Dendritic cell treated with granulocyte-macrophage colony-stimulating factor and Interleukin-4, amounts not matched to agents 40 ng/mL and 50 ng/mL, for 4 days (primary cell): Measurements from ENCODE around the gene PLRG1.

Experiments used
- H3K27ac Mint-ChIP-seq: one replicate; pipeline ENCODE4 v1.8.0; 2022; ENCODE audit warnings: mild to moderate bottlenecking, mixed read lengths
- H3K27me3 Mint-ChIP-seq: one replicate; pipeline ENCODE4 v1.8.0; 2022; ENCODE audit warnings: mild to moderate bottlenecking, mixed read lengths
- H3K36me3 Mint-ChIP-seq: one replicate; pipeline ENCODE4 v1.8.0; 2022; ENCODE audit warnings: low read depth, mixed read lengths
- H3K4me1 Mint-ChIP-seq: one replicate; pipeline ENCODE4 v1.8.0; 2022; ENCODE audit warnings: low read depth, mixed read lengths
- H3K4me3 Mint-ChIP-seq: one replicate; pipeline ENCODE4 v1.8.0; 2022; ENCODE audit warnings: mild to moderate bottlenecking, moderate library complexity, mixed read lengths
- H3K9me3 Mint-ChIP-seq: one replicate; pipeline ENCODE4 v1.8.0; 2022; ENCODE audit warnings: mixed read lengths
- intact Hi-C: fragments of 100-400 bp; cut with micrococcal nuclease; formaldehyde crosslinking; loops from one replicate; pipeline ENCODE4 v1.15.0; 2022

The PLRG1 gene

DNA sequence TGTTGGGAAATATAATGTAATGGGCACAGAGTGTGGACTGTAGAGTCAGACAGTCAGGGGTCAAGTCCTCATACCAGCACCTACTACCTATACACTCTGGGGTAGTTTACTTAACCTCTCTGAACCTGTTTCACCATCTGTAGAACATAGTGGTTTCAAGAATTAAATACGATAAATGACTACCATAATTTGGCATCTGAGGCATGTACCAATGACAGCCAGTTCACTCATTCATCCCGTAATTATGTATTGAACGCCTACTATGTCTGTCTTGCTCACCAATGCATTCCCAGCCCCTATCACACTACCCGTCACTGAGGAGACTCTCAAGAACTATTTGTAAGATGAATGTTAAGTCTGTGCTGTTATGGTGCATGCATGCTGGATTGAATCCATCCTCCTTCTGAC lies 10.6 kb upstream of the PLRG1 start:
- peaks cover 9% of the 10 kb centered on the region for H3K9me3 Mint-ChIP-seq
- no peak overlapping the region for H3K27ac Mint-ChIP-seq
- no peak overlapping the region for H3K4me3 Mint-ChIP-seq
- no peaks in the 10 kb centered on the region for H3K27me3 Mint-ChIP-seq
- no peaks in the 10 kb centered on the region for H3K36me3 Mint-ChIP-seq
- H3K4me1 Mint-ChIP-seq = no peaks in the 10 kb centered on the region
- intact Hi-C loops = no loop called here

- Mint-ChIP-seq H3K27me3 (no peaks in the 10 kb centered on the region), H3K27ac (no peak overlapping the region), H3K9me3 (peaks cover 9% of the 10 kb centered on the region), H3K4me3 (no peak overlapping the region), H3K36me3 (no peaks in the 10 kb centered on the region), H3K4me1 (no peaks in the 10 kb centered on the region)
- intact Hi-C loops = no loop called here
Observed at GRCh38 chr4:154560419-154560801, 10.2 kb upstream of the PLRG1 start.

DNA sequence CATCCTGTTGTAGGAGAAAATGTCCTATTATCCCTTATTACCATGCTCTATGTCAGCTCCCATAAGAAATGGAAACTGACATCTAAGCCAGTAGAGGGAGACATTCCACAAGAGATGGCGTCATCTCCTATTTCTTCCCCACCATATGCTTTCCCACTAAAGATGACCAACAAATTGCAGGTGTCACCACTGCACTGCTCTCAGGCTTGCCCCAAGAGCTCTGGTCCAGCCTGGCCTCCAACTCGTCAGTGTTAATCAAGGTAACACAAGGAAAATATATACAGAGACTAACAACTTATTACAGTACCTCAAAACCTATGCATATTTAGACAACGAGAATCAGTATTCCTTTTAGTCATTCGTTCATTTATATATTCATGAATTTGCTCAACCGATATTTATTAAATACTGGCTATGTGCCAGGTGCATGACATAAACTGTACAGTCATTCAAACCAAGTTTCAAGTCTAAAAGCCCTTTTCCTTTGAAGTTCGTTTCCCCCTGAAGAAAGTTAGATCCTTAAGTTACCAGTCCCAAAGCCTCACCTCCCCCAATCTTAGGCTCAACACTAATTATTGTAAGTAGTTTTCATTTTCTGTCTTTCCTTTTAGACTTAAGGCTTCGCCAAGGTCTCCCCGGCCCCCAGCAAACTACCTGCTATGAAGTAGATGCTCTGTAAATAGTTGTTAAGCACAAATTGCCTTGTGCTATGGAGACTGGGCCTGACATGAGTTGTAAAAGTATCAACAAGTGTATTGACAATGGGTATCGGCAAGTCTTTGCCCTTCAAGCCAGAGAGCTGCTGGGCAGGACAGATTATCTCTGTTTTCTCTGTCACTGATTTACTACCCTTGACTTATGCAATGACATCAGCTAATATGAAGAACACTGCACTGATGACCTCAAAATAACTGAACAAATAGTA lies 9.6 kb upstream of the PLRG1 start:
- Mint-ChIP-seq H3K36me3 (no peaks in the 10 kb centered on the region), H3K4me1 (no peaks in the 10 kb centered on the region), H3K27me3 (no peaks in the 10 kb centered on the region), H3K9me3 (peaks cover 9% of the 10 kb centered on the region), H3K27ac (no peak overlapping the region), H3K4me3 (no peak overlapping the region)
- intact Hi-C loops = loop anchor here (10.0 kb wide), 2 partner anchors 215 to 1225 kb away; no protein-coding TSS in a partner anchor

DNA sequence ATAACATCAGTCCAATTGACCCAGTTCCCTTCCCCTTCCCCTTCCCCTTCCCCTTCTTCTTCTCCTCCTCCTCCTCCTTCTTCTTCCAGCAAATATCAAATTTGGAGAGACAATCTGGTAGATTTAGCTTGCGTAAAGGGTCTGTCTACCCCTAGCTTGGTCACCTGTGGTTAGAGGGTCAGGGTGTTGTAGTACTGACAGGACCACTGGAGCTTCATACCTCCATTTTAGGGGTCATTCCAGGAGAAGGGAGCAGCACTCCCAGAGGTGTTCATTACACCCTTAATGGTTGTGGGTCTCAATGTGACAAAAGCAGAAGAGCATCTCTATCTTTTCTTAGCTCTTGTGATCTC lies 8.9 kb upstream of the PLRG1 start:
- Mint-ChIP-seq H3K27ac (no peak overlapping the region), H3K36me3 (no peaks in the 10 kb centered on the region), H3K4me3 (no peak overlapping the region), H3K4me1 (no peaks in the 10 kb centered on the region), H3K27me3 (no peaks in the 10 kb centered on the region), H3K9me3 (peaks cover 9% of the 10 kb centered on the region)
- intact Hi-C loops = loop anchor here (10.0 kb wide), 2 partner anchors 216 to 1226 kb away; no protein-coding TSS in a partner anchor

DNA sequence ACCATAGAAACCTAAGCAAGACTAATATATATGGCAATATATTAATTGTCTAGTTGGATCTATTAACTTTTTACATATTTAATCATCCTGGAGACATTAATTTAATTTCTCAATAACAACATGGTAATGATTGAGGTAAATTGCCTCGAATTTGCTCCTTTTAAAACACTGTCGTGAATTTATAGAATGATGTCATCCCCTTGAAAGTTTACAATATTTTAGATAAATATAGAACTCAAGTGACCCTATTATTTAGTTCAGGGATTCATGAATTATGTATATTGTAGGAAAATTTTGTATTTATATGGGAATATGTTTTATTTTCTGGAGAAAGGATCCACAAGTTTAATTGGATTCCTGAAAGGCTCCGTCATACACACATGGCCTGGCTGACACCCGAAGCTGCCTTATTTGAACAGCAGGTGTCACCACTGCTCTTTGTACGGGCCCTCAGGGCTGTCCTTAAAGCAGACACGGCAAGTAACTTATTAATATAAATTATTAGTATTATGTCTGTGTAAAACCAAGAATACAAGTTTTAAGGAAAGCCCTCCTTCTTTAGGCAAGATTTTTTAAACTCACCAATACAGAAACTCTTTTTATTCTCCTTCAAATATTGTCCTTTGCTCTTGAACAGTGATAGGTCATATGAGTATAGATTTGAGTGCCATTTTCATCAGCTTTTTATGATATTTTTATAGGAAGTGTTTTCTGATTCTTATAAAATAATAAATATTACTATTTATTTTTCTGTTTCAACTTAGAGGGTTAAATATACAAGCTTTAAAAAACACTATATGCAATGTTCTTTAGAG lies 1.9 kb upstream of the PLRG1 start:
- Mint-ChIP-seq H3K27me3 (no peaks in the 10 kb centered on the region), H3K4me3 (no peak overlapping the region), H3K9me3 (peaks cover 2% of the 10 kb centered on the region), H3K4me1 (peaks cover 14% of the 10 kb centered on the region), H3K36me3 (peaks cover 21% of the 10 kb centered on the region), H3K27ac (no peak overlapping the region)
- intact Hi-C loops = loop anchor here (2.0 to 10.0 kb wide), 4 partner anchors 223 to 1233 kb away; no protein-coding TSS in a partner anchor

DNA sequence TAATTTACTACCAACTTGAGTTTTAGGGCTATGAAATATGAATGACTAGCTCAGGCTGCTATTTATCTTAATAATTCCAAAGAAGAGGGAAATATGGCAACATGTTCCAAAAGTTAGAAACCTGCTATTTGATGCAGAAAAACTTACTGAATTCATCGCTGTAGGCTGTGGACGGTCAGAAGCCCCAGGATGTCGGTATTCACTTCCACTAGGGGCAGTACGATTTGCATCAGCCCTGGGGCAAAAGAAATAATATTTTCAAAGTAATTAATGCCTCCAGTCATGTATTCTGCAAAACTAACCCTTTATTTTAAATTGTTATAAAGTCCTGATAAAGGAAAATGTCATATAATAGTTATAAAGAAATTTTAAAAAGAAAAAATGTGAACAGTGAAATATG lies 4.5 kb downstream of the PLRG1 start:
- intact Hi-C loops = no loop called here
- Mint-ChIP-seq H3K36me3 (peaks cover 65% of the 10 kb centered on the region), H3K4me3 (no peak overlapping the region), H3K27ac (no peak overlapping the region), H3K27me3 (no peaks in the 10 kb centered on the region), H3K4me1 (peaks cover 14% of the 10 kb centered on the region), H3K9me3 (no peaks in the 10 kb centered on the region)

DNA sequence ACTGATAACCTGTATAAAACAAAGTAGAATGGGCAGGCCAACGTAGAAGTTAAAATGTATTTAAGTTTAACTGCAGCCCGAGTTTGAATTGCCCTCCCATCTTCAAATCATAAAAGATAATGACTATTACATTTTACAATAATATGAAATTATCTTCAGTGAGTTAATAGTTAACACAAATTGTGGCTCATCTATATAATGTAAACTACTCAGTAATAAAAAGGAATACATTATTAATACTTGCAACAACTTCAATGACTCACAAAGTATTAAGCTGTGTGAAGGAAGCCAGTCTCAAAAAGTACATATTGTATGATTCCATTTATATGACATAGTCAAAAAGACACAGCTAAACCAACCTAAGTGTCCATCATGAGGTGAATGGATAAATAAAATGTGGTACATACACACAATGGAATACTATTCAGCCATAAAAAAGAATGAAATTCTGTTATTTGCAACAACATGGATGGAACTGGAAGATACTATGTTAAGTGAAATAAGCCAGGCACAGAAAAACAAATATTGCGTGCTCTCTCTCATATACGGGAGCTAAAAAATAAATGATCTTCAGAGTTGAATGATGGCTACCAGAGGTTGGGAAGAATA lies 7.8 kb downstream of the PLRG1 start:
- intact Hi-C loops = no loop called here
- Mint-ChIP-seq H3K27ac (no peak overlapping the region), H3K4me3 (no peak overlapping the region), H3K4me1 (peaks cover 5% of the 10 kb centered on the region), H3K36me3 (peaks cover 70% of the 10 kb centered on the region), H3K9me3 (no peaks in the 10 kb centered on the region), H3K27me3 (no peaks in the 10 kb centered on the region)

- no peak overlapping the region for H3K27ac Mint-ChIP-seq
- intact Hi-C loops = no loop called here
- no peak overlapping the region for H3K4me3 Mint-ChIP-seq
- H3K27me3 Mint-ChIP-seq = no peaks in the 10 kb centered on the region
- H3K4me1 Mint-ChIP-seq = peaks cover 5% of the 10 kb centered on the region
- H3K9me3 Mint-ChIP-seq = no peaks in the 10 kb centered on the region
- H3K36me3 Mint-ChIP-seq = peaks cover 19% of the 10 kb centered on the region
Observed at GRCh38 chr4:154534296-154534695, 15.9 kb downstream of the PLRG1 start.

DNA sequence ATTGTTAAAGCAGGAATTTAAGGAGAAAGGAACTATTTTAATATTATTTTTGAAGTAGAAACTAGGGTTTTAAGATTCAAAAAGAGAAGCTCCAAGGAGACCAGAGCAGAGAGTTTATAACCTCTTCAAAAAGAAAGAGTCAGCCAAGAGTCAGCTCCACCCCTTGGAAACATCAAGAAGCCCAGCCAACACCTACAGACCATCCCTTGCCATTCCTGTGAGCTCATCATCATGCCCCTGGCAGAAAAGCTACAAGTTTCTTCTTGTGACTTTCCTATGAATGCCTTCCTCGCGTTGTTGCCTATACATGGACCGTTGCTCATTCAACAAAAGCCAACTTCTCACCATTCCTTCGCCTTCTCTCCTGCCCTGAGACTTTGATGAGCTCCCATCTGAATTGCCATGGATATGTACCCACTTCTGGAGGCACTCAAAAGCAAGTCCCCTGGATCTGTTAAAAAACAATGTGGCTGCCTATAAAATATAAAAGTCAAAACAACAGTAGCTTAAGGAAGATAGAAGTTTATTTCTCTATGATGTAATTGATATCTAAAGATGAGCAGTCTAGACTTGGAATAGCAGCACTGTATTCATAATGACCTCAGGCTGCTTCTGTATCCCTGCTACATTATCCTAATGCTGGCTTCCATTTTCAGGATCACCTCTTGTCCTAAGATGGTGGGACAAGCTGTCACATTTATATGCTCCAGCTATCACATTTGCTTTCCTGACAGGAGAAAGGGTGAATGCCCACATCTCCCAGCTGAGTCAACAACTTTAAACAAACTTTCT lies 20.3 kb downstream of the PLRG1 start:
- intact Hi-C loops = no loop called here
- Mint-ChIP-seq H3K27me3 (peaks cover 2% of the 10 kb centered on the region), H3K36me3 (no peaks in the 10 kb centered on the region), H3K9me3 (no peaks in the 10 kb centered on the region), H3K4me3 (no peak overlapping the region), H3K4me1 (peaks cover 6% of the 10 kb centered on the region), H3K27ac (no peak overlapping the region)

DNA sequence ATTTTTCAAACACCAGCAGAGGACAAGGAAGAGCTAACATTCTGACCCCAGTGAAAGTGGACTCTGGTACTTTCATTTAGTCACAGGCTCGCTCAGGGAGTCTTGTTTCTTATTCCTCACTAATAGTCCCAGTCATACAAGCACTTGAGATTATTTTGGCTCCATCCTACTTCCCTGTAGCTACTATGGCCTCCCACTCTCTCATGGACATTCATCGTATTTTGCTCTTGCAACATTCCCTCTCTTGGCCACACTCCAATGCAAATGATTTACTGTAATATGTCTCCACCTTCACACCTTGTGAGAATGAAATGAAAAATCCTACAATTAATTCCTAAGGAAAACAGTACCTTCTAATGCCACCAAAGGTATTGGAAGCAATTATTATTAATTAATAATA lies 21.3 kb downstream of the PLRG1 start:
- peaks cover 6% of the 10 kb centered on the region for H3K4me1 Mint-ChIP-seq
- no peak overlapping the region for H3K27ac Mint-ChIP-seq
- H3K4me3 Mint-ChIP-seq = no peak overlapping the region
- no peaks in the 10 kb centered on the region for H3K9me3 Mint-ChIP-seq
- no peaks in the 10 kb centered on the region for H3K36me3 Mint-ChIP-seq
- intact Hi-C loops = no loop called here
- peaks cover 2% of the 10 kb centered on the region for H3K27me3 Mint-ChIP-seq

- Mint-ChIP-seq H3K4me1 (peaks cover 6% of the 10 kb centered on the region), H3K9me3 (no peaks in the 10 kb centered on the region), H3K36me3 (no peaks in the 10 kb centered on the region), H3K27me3 (peaks cover 2% of the 10 kb centered on the region), H3K27ac (no peak overlapping the region), H3K4me3 (no peak overlapping the region)
- intact Hi-C loops = no loop called here
Observed at GRCh38 chr4:154527308-154527707, 22.9 kb downstream of the PLRG1 start.

DNA sequence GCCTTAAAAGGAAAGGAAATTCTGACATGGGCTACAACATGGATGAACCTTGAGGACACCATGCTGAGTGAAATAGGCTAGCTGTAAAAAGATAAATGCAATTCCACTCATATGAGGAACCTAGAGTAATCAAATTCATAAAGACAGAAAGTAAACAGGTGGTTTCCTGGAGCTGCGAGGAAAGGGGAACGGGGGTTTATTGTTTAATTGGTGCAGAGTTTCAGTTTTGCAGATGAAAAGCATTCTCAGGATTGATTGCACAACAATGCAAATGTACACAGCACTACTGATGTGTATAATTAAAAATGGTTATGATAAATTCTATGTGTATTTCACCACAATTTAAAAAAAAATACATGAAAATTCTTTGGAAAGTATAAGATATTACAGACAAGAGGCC lies 24.0 kb downstream of the PLRG1 start:
- intact Hi-C loops = no loop called here
- no peak overlapping the region for H3K27ac Mint-ChIP-seq
- H3K4me1 Mint-ChIP-seq = peaks cover 6% of the 10 kb centered on the region
- peaks cover 2% of the 10 kb centered on the region for H3K27me3 Mint-ChIP-seq
- no peak overlapping the region for H3K4me3 Mint-ChIP-seq
- no peaks in the 10 kb centered on the region for H3K36me3 Mint-ChIP-seq
- no peaks in the 10 kb centered on the region for H3K9me3 Mint-ChIP-seq

DNA sequence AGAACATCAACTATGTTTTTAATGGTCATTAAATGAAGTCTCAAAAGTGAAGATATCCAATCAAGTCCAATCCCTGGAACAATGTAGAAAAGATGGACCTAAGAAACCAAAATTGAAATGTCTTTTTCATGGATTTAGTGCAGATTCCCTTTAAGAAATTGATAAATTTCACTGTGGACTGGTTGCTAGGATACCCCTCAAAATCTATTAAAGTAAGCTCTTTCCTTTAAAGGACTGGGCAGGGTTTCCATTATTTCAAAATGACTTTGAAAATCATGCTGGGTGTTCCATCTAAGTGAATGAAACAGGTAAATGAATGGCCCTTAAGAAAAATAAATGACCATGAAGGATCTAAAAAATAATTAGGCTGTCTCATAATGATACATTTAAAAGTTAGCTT lies 28.6 kb downstream of the PLRG1 start:
- Mint-ChIP-seq H3K4me1 (peaks cover 2% of the 10 kb centered on the region), H3K9me3 (no peaks in the 10 kb centered on the region), H3K36me3 (no peaks in the 10 kb centered on the region), H3K4me3 (no peak overlapping the region), H3K27ac (no peak overlapping the region), H3K27me3 (peaks cover 12% of the 10 kb centered on the region)
- intact Hi-C loops = no loop called here
